ENCODE measurements around the gene CHN1.

DNA sequence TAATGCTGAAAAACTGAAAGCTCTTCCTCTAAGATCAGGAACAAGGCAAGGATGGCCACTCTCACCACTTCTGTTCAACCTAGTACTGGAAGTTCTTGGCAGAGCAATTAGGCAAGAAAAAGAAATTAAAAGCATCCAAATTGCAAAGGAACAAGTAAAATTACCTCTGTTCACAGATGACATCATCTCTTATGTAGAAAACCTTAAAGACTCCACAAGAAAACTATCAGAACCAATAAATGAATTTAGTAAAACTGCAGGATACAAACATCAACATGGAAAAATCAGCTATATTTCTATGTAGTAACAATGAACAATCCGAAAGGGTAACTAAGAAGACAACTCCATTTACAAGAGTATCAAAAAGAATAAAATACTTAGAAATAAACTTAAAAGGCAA, 112.2 kb downstream of the CHN1 start:
- TF ChIP-seq, protein P1, sequence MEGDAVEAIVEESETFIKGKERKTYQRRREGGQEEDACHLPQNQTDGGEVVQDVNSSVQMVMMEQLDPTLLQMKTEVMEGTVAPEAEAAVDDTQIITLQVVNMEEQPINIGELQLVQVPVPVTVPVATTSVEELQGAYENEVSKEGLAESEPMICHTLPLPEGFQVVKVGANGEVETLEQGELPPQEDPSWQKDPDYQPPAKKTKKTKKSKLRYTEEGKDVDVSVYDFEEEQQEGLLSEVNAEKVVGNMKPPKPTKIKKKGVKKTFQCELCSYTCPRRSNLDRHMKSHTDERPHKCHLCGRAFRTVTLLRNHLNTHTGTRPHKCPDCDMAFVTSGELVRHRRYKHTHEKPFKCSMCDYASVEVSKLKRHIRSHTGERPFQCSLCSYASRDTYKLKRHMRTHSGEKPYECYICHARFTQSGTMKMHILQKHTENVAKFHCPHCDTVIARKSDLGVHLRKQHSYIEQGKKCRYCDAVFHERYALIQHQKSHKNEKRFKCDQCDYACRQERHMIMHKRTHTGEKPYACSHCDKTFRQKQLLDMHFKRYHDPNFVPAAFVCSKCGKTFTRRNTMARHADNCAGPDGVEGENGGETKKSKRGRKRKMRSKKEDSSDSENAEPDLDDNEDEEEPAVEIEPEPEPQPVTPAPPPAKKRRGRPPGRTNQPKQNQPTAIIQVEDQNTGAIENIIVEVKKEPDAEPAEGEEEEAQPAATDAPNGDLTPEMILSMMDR (conservative IDR thresholded peaks at IDR 0.05 in 1 of 2, IDR thresholded peaks at IDR 0.05 in 1 of 2; ENCODE audit: extremely low read depth in 1 of 2, insufficient read depth in 1 of 2, low read depth in 1 of 2, low read length in 2 of 2), result no peak
- TF ChIP-seq EZH2 (IDR thresholded peaks at IDR 0.05; ENCODE audit: borderline replicate concordance, low read length), result no peak

All from mammary epithelial cell (primary cell).